ENCODE data around the gene MTPN.

Gene MTPN

GRCh38 chr7:135980012-135980551 is 2.9 kb upstream of the MTPN start:
- Histone ChIP-seq H3K27me3 (no peaks in the 10 kb centered on the region), H3K36me3 (no peaks in the 10 kb centered on the region), H3K4me1 (no peaks in the 10 kb centered on the region; the same call in 1 of the 2 replicates), H3K4me3 (ENCODE audit: low read depth, low read length) (no peak overlapping the region), H3K9me3 (no peaks in the 10 kb centered on the region)
- TF ChIP-seq, protein P1, sequence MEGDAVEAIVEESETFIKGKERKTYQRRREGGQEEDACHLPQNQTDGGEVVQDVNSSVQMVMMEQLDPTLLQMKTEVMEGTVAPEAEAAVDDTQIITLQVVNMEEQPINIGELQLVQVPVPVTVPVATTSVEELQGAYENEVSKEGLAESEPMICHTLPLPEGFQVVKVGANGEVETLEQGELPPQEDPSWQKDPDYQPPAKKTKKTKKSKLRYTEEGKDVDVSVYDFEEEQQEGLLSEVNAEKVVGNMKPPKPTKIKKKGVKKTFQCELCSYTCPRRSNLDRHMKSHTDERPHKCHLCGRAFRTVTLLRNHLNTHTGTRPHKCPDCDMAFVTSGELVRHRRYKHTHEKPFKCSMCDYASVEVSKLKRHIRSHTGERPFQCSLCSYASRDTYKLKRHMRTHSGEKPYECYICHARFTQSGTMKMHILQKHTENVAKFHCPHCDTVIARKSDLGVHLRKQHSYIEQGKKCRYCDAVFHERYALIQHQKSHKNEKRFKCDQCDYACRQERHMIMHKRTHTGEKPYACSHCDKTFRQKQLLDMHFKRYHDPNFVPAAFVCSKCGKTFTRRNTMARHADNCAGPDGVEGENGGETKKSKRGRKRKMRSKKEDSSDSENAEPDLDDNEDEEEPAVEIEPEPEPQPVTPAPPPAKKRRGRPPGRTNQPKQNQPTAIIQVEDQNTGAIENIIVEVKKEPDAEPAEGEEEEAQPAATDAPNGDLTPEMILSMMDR (IDR thresholded peaks at IDR 0.05; ENCODE audit: low read depth, low read length): no peak
- no peak for DNase-seq

- H3K27me3 ChIP-seq: no peaks in the 10 kb centered on the region
- no peaks in the 10 kb centered on the region for H3K36me3 ChIP-seq
- TF ChIP-seq, protein P1 (IDR thresholded peaks at IDR 0.05; ENCODE audit: low read depth, low read length): no peak
- no peak overlapping the region for H3K4me3 ChIP-seq (ENCODE audit: low read depth, low read length)
- H3K4me1 ChIP-seq: no peaks in the 10 kb centered on the region; the same call in 1 of the 2 replicates
- H3K9me3 ChIP-seq: no peaks in the 10 kb centered on the region
- DNase-seq: no peak
Observed at GRCh38 chr7:135979471-135980011, 2.4 kb upstream of the MTPN start.

DNA sequence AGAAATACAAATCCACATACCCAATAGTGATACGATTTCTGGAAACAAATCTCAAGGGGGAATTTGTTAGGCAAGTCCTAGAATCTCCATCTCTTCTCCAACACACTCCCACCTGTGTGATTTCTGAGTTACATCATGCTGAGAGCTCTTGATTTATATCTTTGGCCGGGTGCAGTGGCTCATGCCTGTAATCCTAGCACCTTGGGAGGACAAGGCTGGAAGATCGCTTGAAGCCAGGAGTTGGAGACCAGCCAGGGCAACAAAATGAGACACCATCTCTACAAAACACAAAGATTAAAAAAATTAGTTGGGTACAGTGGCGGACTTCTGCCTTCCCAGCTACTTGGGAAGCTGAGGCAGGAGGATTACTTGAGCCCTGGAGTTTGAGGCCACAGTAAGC is 1.5 kb upstream of the MTPN start:
- Histone ChIP-seq H3K27me3 (no peaks in the 10 kb centered on the region), H3K9me3 (no peaks in the 10 kb centered on the region), H3K4me3 (ENCODE audit: low read depth, low read length) (no peak overlapping the region), H3K36me3 (no peaks in the 10 kb centered on the region), H3K4me1 (no peaks in the 10 kb centered on the region; the same call in 1 of the 2 replicates)
- DNase-seq: no peak
- TF ChIP-seq, protein P1 (IDR thresholded peaks at IDR 0.05; ENCODE audit: low read depth, low read length): no peak

DNA sequence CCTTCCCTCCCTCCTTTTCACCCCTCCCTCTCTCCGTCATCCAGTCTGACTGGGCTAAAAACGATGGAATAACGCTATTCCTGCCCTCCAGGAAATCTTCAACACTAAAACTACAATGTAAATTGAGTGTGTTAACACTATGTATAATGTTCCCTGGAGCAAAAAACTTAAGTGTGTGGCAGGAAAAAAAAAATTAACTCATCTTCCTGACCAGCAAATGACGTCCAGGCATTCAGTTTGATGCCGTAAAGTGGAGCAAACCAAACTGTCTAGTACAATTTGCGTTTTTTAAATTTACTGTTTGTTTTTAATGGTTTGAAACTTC is 545 bp upstream of the MTPN start:
- TF ChIP-seq, protein P1 (IDR thresholded peaks at IDR 0.05; ENCODE audit: low read depth, low read length): no peak
- no peaks in the 10 kb centered on the region; the same call in 1 of the 2 replicates for H3K4me1 ChIP-seq
- DNase-seq: no peak
- no peaks in the 10 kb centered on the region; the same call in 1 of the 2 replicates for H3K36me3 ChIP-seq
- H3K9me3 ChIP-seq: no peaks in the 10 kb centered on the region
- H3K4me3 ChIP-seq (ENCODE audit: low read depth, low read length): peak overlapping the region; percentile 97
- no peaks in the 10 kb centered on the region for H3K27me3 ChIP-seq

- Histone ChIP-seq H3K9me3 (no peaks in the 10 kb centered on the region), H3K27me3 (no peaks in the 10 kb centered on the region), H3K36me3 (no peaks in the 10 kb centered on the region; the same call in 1 of the 2 replicates), H3K4me1 (no peaks in the 10 kb centered on the region; the same call in 1 of the 2 replicates), H3K4me3 (ENCODE audit: low read depth, low read length) (peak overlapping the region; percentile 97)
- DNase-seq: peak; percentile 21
- TF ChIP-seq, protein P1 (IDR thresholded peaks at IDR 0.05; ENCODE audit: low read depth, low read length): no peak
Observed at GRCh38 chr7:135976312-135977006, 700 bp downstream of the MTPN start.

GRCh38 chr7:135975166-135975565 is 2.0 kb downstream of the MTPN start:
- no peaks in the 10 kb centered on the region for H3K27me3 ChIP-seq
- H3K4me3 ChIP-seq (ENCODE audit: low read depth, low read length): no peak overlapping the region
- no peaks in the 10 kb centered on the region for H3K9me3 ChIP-seq
- H3K4me1 ChIP-seq: no peaks in the 10 kb centered on the region; the same call in 1 of the 2 replicates
- no peak for DNase-seq
- peaks cover 5% of the 10 kb centered on the region; the same call in 1 of the 2 replicates for H3K36me3 ChIP-seq
- TF ChIP-seq, protein P1 (IDR thresholded peaks at IDR 0.05; ENCODE audit: low read depth, low read length): no peak

Data from BE2C (cell line).